Osteocyte (in vitro differentiated cells): ENCODE results near the gene CLRN3. TPM values are rescaled to one million over a fixed set of nuclear protein-coding genes. Genes with fewer than 3 reads are reported as not detected.

Experiments
- DNase-seq: peaks from one replicate; pipeline ENCODE4 v3.0.0; 2021; ENCODE audit warnings: mixed read lengths; ENCODE audit not compliant: unreplicated experiment; ENCODE audit errors: extremely low spot score
- H3K27ac Mint-ChIP-seq: one replicate; pipeline ENCODE4 v1.8.0; 2021; ENCODE audit warnings: mild to moderate bottlenecking, mixed read lengths; ENCODE audit not compliant: unreplicated experiment
- H3K27me3 Mint-ChIP-seq: one replicate; pipeline ENCODE4 v1.8.0; 2021; ENCODE audit warnings: mixed read lengths; ENCODE audit not compliant: unreplicated experiment
- H3K36me3 Mint-ChIP-seq: one replicate; pipeline ENCODE4 v1.8.0; 2021; ENCODE audit warnings: mixed read lengths; ENCODE audit not compliant: unreplicated experiment
- H3K4me1 Mint-ChIP-seq: one replicate; pipeline ENCODE4 v1.8.0; 2021; ENCODE audit warnings: mixed read lengths; ENCODE audit not compliant: unreplicated experiment
- H3K4me3 Mint-ChIP-seq: one replicate; pipeline ENCODE4 v1.8.0; 2021; ENCODE audit warnings: mild to moderate bottlenecking, moderate library complexity, mixed read lengths; ENCODE audit not compliant: unreplicated experiment
- H3K9me3 Mint-ChIP-seq: one replicate; pipeline ENCODE4 v1.8.0; 2021; ENCODE audit warnings: mixed read lengths; ENCODE audit not compliant: unreplicated experiment
- CTCF ChIP-seq: fragments of 200-600 bp; sonication (generic); IDR thresholded peaks from 2 replicates; pipeline ENCODE4 v1.5.0; 2021; ENCODE audit warnings: antibody characterized with exemption, mild to moderate bottlenecking, moderate library complexity
- total RNA-seq: library from RNA; stranded (reverse); gene quantifications from 2 replicates; pipeline ENCODE4 v1.2.1, GENCODE V29; 2021

The CLRN3 gene
- total RNA-seq, 1 donor from 2014 or later: not detected

- TF ChIP-seq CTCF: no peak
- Mint-ChIP-seq H3K9me3 (no peaks in the 10 kb centered on the region), H3K36me3 (no peaks in the 10 kb centered on the region), H3K4me3 (no peak overlapping the region), H3K27me3 (peaks cover 2% of the 10 kb centered on the region), H3K4me1 (no peaks in the 10 kb centered on the region), H3K27ac (no peak overlapping the region)
- peak; percentile 62 for DNase-seq
Measured at GRCh38 chr10:127834791-127835190, 58.0 kb downstream of the CLRN3 start.

GRCh38 chr10:127834221-127834620, 58.5 kb downstream of the CLRN3 start:
- DNase-seq: peak; percentile 68
- no peak overlapping the region for H3K4me3 Mint-ChIP-seq
- no peaks in the 10 kb centered on the region for H3K4me1 Mint-ChIP-seq
- no peak overlapping the region for H3K27ac Mint-ChIP-seq
- peaks cover 2% of the 10 kb centered on the region for H3K27me3 Mint-ChIP-seq
- H3K36me3 Mint-ChIP-seq: no peaks in the 10 kb centered on the region
- TF ChIP-seq CTCF: no peak
- no peaks in the 10 kb centered on the region for H3K9me3 Mint-ChIP-seq

- no peaks in the 10 kb centered on the region for H3K9me3 Mint-ChIP-seq
- peak; percentile 42 for DNase-seq
- no peak overlapping the region for H3K4me3 Mint-ChIP-seq
- H3K4me1 Mint-ChIP-seq: no peaks in the 10 kb centered on the region
- peaks cover 2% of the 10 kb centered on the region for H3K27me3 Mint-ChIP-seq
- H3K27ac Mint-ChIP-seq: no peak overlapping the region
- no peaks in the 10 kb centered on the region for H3K36me3 Mint-ChIP-seq
- TF ChIP-seq CTCF: no peak
Measured at GRCh38 chr10:127833804-127834203, 58.9 kb downstream of the CLRN3 start.

DNA sequence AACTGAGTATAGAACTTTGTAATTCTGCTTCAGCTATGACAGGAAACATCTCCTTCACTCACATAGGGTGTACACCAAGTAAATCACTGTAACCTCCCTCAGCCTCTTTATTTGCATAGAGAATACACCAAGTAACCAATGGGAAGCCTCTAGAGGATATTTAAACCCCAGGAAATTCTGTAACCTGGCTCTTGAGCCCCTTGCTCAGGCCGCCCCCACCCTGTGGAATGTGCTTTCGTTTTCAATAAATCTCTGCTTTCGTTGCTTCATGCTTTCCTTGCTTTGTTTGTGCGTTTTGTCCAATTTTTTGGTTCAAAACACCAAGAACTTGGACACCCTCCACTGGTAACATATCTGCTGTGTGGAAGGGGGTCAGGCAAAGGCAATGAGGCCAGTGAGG, 60.2 kb downstream of the CLRN3 start:
- no peak overlapping the region for H3K27ac Mint-ChIP-seq
- H3K9me3 Mint-ChIP-seq: no peaks in the 10 kb centered on the region
- TF ChIP-seq CTCF: no peak
- peak; percentile 49 for DNase-seq
- H3K4me3 Mint-ChIP-seq: no peak overlapping the region
- H3K27me3 Mint-ChIP-seq: peaks cover 2% of the 10 kb centered on the region
- H3K36me3 Mint-ChIP-seq: no peaks in the 10 kb centered on the region
- H3K4me1 Mint-ChIP-seq: no peaks in the 10 kb centered on the region

- Mint-ChIP-seq H3K4me3 (no peak overlapping the region), H3K4me1 (no peaks in the 10 kb centered on the region), H3K9me3 (no peaks in the 10 kb centered on the region), H3K36me3 (no peaks in the 10 kb centered on the region), H3K27ac (no peak overlapping the region), H3K27me3 (no peaks in the 10 kb centered on the region)
- no peak for TF ChIP-seq CTCF
- DNase-seq: no peak
Measured at GRCh38 chr10:127830414-127830813, 62.3 kb downstream of the CLRN3 start.

Other genes starting within 250 kb of the CLRN3 start
- gene FOXI2, start 155.8 kb downstream of the CLRN3 start, total RNA-seq: not detected in 2 replicates
- 1.2 and 1.3 TPM in 2 replicates for gene PTPRE, start 14.2 kb upstream of the CLRN3 start, total RNA-seq
- gene MKI67, start 233.5 kb upstream of the CLRN3 start, total RNA-seq: 19.3 and 25.1 TPM in 2 replicates